HepG2 (cell line): ENCODE data around the gene DENND5B. TPM values are rescaled to one million over a fixed set of nuclear protein-coding genes. Genes with fewer than 3 reads are reported as not detected.

Experiments used
- CBX5 ChIP-seq: sonication (generic); formaldehyde crosslinking; IDR thresholded peaks from 2 replicates; pipeline ENCODE4 v1.4.0; 2020; ENCODE audit warnings: missing genetic modification reagents, borderline replicate concordance
- CCDC6 ChIP-seq: sonication (generic); formaldehyde crosslinking; IDR thresholded peaks from 2 replicates; pipeline ENCODE4 v1.8.1; 2022; ENCODE audit warnings: mild to moderate bottlenecking, missing genetic modification reagents, moderate library complexity
- ELF1 ChIP-seq: sonication (generic); formaldehyde crosslinking; IDR thresholded peaks from 2 replicates; pipeline ENCODE4 v1.4.0; 2020; ENCODE audit warnings: missing genetic modification reagents
- ETV5 ChIP-seq: IDR thresholded peaks from 2 replicates; pipeline ENCODE4 v1.6.1; 2018; ENCODE audit warnings: missing biosample characterization, missing genetic modification reagents, inconsistent platforms, borderline replicate concordance
- FOXP1 ChIP-seq, 2 experiments: fragments of 450-650 bp in 1 of 2; IDR thresholded peaks; 2 replicates each; pipeline ENCODE4 v1.6.1; 2017 to 2018; ENCODE audit warnings: antibody characterized with exemption in 1 of 2
- HNRNPUL1 ChIP-seq: fragments of 200-400 bp; formaldehyde crosslinking; IDR thresholded peaks from 2 replicates; pipeline ENCODE4 v1.6.1; 2017; ENCODE audit warnings: low read depth, mild to moderate bottlenecking, low read length, moderate library complexity
- MIER3 ChIP-seq: IDR thresholded peaks from 2 replicates; pipeline ENCODE4 v1.6.1; 2016; ENCODE audit warnings: missing compliant biosample characterization, borderline replicate concordance
- SALL2 ChIP-seq: sonication (generic); formaldehyde crosslinking; IDR thresholded peaks from 2 replicates; pipeline ENCODE4 v1.8.1; 2023; ENCODE audit warnings: mild to moderate bottlenecking, missing genetic modification reagents, inconsistent platforms
- SAP130 ChIP-seq: IDR thresholded peaks from 2 replicates; pipeline ENCODE4 v1.6.1; 2016; ENCODE audit warnings: low read depth
- SOX13 ChIP-seq, 3 experiments: fragments of 450-650 bp in 1 of 3; sonication (generic) in 1 of 3; formaldehyde crosslinking in 1 of 3; IDR thresholded peaks in 2 of 3; conservative IDR thresholded peaks in 1 of 3; 2 replicates each; pipeline versions ENCODE4 v1.5.0 to v1.6.1; 2016 to 2020; ENCODE audit warnings: antibody characterized with exemption in 1 of 3, mild to moderate bottlenecking in 1 of 3, missing compliant biosample characterization in 1 of 3, missing genetic modification reagents in 1 of 3, moderate library complexity in 1 of 3
- ZFX ChIP-seq: sonication (generic); formaldehyde crosslinking; IDR thresholded peaks from 2 replicates; pipeline ENCODE4 v1.4.0; 2020; ENCODE audit warnings: mild to moderate bottlenecking, low read depth, missing genetic modification reagents, moderate library complexity
- ZFY ChIP-seq: sonication (generic); formaldehyde crosslinking; IDR thresholded peaks from 2 replicates; pipeline ENCODE4 v1.4.0; 2020; ENCODE audit warnings: missing genetic modification reagents
- ZMAT3 ChIP-seq: sonication (generic); formaldehyde crosslinking; conservative IDR thresholded peaks from 2 replicates; pipeline ENCODE4 v1.7.0; 2021; ENCODE audit warnings: missing genetic modification reagents
- ZNF124 ChIP-seq: sonication (generic); formaldehyde crosslinking; IDR thresholded peaks from 2 replicates; pipeline ENCODE4 v1.4.0; 2020; ENCODE audit warnings: missing genetic modification reagents
- ZNF232 ChIP-seq: sonication (generic); formaldehyde crosslinking; IDR thresholded peaks from 2 replicates; pipeline ENCODE4 v1.4.0; 2020; ENCODE audit warnings: missing genetic modification reagents, borderline replicate concordance
- ZNF331 ChIP-seq: sonication (generic); formaldehyde crosslinking; IDR thresholded peaks from 2 replicates; pipeline ENCODE4 v1.4.0; 2020; ENCODE audit warnings: missing genetic modification reagents
- ZNF460 ChIP-seq: sonication (generic); formaldehyde crosslinking; IDR thresholded peaks from 2 replicates; pipeline ENCODE4 v1.5.1; 2020; ENCODE audit warnings: missing genetic modification reagents, mild to moderate bottlenecking, borderline replicate concordance
- ZNF616 ChIP-seq: sonication (generic); formaldehyde crosslinking; IDR thresholded peaks from 2 replicates; pipeline ENCODE4 v1.5.0; 2020; ENCODE audit warnings: low read depth, mild to moderate bottlenecking, missing genetic modification reagents
- polyA plus RNA-seq, 8 experiments: library from polyadenylated mRNA; depleted of rRNA in 3 of 8; stranded (reverse) in 7 of 8; unstranded in 1 of 8; fragments of >200 nt; fragmentation: Illumina TruSeq in 4 of 8; extraction: Trizol in 4 of 8; gene quantifications; 2 replicates each; pipeline versions ENCODE4 v1.2.1 to v1.2.3, GENCODE V29; 2011 to 2016; ENCODE audit warnings: low read depth in 4 of 8, missing spikeins in 1 of 8, mixed read lengths in 1 of 8; ENCODE audit not compliant: insufficient read depth in 1 of 8
- total RNA-seq, 5 experiments: library from RNA; depleted of rRNA; stranded (reverse); fragments of >200 nt; fragmentation: Illumina TruSeq; extraction: Trizol; gene quantifications; 2 replicates each; pipeline ENCODE4 v1.2.3, GENCODE V29; 2016; ENCODE audit warnings: low read depth in 1 of 5
- TF ChIP-seq, protein P1 (sequence below): IDR thresholded peaks from 2 replicates; pipeline ENCODE4 v1.6.1; 2012; ENCODE audit warnings: low read depth, low read length, improper control_type of control experiment

DENND5B gene
- total and polyA plus RNA-seq, 2 of the 13 experiments (the other 11 are each of a cell fraction or from before 2014, with no cell fraction given): 14.7 to 18.7 TPM

DNA sequence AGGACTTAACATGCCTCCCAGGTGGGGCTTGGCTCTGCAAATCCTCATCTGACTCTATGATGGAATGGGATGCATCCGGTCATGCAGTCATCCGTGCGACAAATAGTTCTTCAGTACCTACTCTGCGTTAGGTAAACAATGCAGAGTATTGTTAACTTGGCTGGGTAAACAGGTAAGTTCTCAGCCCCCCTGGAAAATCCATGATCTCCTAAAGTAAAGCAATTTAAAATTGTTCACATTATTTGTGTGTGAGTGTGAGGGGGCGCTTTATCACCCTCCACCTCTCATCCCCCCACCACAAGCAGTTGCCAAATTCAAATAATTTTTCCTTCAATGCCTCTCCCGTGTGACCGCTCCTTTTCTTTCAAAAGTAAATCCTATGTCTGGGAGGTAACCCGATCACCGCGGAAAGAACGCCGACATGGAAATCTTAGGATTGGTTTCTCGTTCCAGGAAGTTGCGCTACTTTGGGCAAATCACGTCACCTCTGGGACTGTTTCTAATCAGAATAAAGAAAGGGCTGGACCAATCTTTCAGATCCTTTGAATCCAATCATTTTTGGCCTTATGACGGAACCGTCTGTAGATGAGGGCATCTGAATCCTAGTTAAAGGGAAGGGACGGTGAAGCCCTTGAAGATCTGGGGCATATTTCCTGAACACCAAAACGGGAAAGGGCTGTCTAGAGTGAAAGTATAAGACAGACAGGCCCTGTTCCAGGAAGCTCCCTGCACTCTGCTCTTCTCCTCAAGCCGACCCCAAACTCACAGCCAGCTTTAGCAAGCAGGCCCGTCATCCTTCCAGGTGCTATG, 221.0 kb downstream of the DENND5B start (continued):
- 0 out of 2 replicates have a peak, but pooled peaks have one; percentile 26 for TF ChIP-seq SALL2
- TF ChIP-seq ZNF124 (CRISPR knock-in tag): no peak
- TF ChIP-seq FOXP1 (IDR thresholded peaks at IDR 0.05): no peak
- TF ChIP-seq FOXP1 (CRISPR knock-in tag; IDR thresholded peaks at IDR 0.05): peak; percentile 27; the same call in 1 of the 2 replicates
- no peak for TF ChIP-seq SAP130 (CRISPR knock-in tag)
- no peak for TF ChIP-seq SOX13 (IDR thresholded peaks at IDR 0.05)
- peak in 1 of 2 experiments; percentile 53; a peak in 2 of 4 replicates for TF ChIP-seq SOX13 (CRISPR knock-in tag; conservative IDR thresholded peaks at IDR 0.05 in 1 of 2, IDR thresholded peaks at IDR 0.05 in 1 of 2)
- no peak for TF ChIP-seq CCDC6 (CRISPR knock-in tag)
- TF ChIP-seq ZNF331 (CRISPR knock-in tag): peak; percentile 77
- TF ChIP-seq ZMAT3 (CRISPR knock-in tag): 0 out of 2 replicates have a peak, but pooled peaks have one; percentile 17
- TF ChIP-seq ELF1 (CRISPR knock-in tag): no peak
- no peak for TF ChIP-seq ZNF616
- 0 out of 2 replicates have a peak, but pooled peaks have one; percentile 30 for TF ChIP-seq MIER3 (CRISPR knock-in tag)
- no peak for TF ChIP-seq ZNF232 (CRISPR knock-in tag)
- peak; percentile 29; the same call in 1 of the 2 replicates for TF ChIP-seq ZFX (CRISPR knock-in tag)
- 0 out of 2 replicates have a peak, but pooled peaks have one; percentile 30 for TF ChIP-seq ZFY
- TF ChIP-seq HNRNPUL1: no peak
- TF ChIP-seq ZNF460: no peak
- peak; percentile 73; the same call in 1 of the 2 replicates for TF ChIP-seq ETV5 (CRISPR knock-in tag)
- TF ChIP-seq, protein P1, sequence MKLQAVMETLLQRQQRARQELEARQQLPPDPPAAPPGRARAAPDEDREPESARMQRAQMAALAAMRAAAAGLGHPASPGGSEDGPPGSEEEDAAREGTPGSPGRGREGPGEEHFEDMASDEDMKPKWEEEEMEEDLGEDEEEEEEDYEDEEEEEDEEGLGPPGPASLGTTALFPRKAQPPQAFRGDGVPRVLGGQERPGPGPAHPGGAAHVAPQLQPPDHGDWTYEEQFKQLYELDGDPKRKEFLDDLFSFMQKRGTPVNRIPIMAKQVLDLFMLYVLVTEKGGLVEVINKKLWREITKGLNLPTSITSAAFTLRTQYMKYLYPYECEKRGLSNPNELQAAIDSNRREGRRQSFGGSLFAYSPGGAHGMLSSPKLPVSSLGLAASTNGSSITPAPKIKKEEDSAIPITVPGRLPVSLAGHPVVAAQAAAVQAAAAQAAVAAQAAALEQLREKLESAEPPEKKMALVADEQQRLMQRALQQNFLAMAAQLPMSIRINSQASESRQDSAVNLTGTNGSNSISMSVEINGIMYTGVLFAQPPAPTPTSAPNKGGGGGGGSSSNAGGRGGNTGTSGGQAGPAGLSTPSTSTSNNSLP: no peak
- TF ChIP-seq CBX5 (CRISPR knock-in tag): no peak
- TF ChIP-seq, all 625 proteins: peak for 19
